Stomach (tissue), 4 donors: ENCODE data around the gene MLXIP.

Experiments
- EP300 ChIP-seq: sonication (generic); formaldehyde crosslinking; IDR thresholded peaks from one replicate; pipeline ENCODE4 v1.6.1; 2017; ENCODE audit warnings: antibody characterized with exemption
- POLR2A ChIP-seq, 4 donors: fragments of 450-650 bp; IDR thresholded peaks; one replicate each; pipeline ENCODE4 v1.6.1; 2016; ENCODE audit warnings: antibody characterized with exemption in 4 of 4, control low read depth in 2 of 4, mild to moderate bottlenecking in 1 of 4, moderate library complexity in 1 of 4
- POLR2AphosphoS5 ChIP-seq, 3 donors: sonication (generic); formaldehyde crosslinking; IDR thresholded peaks; one replicate each; pipeline ENCODE4 v1.6.1; 2016; ENCODE audit warnings: antibody characterized with exemption in 3 of 3
- TF ChIP-seq, protein P1 (sequence below), 7 experiments: fragments of 450-650 bp in 4 of 7; fragments of 200-600 bp in 3 of 7; sonication (generic) in 3 of 7; IDR thresholded peaks; one replicate each; pipeline ENCODE4 v1.5.1; 2016 to 2019; ENCODE audit warnings: antibody characterized with exemption in 7 of 7, control low read depth in 2 of 7, mild to moderate bottlenecking in 1 of 7

DNA sequence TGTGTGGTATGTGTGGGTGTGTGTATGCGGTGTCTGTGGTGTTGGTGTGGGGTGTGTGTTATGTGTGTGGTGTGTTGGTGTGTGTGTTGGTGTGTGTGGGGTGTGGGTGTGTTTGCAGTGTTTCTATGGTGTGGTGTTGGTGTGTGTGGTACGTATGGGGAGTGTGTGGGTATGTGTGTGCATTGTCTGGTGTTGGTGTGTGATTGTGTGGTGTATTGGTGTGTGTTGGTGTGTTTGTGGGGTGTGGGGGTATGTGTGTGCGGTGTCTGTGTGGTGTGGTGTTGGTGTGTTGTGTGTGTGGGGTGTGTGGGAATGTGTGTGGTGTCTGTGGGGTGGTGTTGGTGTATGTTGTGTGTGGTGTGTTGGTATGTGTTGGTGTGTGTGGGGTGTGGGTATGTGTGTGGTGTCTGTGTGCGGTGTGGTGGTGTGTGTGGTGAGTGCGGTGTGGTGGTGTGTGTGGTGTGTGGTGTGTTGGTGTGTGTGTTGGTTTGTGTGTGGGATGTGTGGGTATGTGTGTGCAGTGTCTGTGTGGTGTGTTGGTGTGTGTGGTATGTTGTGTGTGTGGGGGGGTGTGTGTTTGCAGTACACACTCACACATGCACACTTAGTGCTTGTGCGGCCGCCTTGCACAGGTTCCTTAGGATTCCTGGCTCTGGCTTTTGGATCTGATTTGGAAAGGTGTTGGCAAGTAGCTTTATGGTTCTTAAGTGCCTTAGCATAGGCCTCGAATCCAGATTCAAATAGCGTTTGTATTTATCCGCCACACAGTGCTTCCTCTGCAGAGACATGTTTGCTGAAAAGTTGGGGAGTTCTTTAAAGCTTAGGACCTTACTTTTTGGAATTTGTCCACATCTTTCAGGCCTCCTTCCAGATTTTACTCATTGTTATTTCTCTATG, 16.4 kb downstream of the MLXIP start:
- TF ChIP-seq, protein P1, sequence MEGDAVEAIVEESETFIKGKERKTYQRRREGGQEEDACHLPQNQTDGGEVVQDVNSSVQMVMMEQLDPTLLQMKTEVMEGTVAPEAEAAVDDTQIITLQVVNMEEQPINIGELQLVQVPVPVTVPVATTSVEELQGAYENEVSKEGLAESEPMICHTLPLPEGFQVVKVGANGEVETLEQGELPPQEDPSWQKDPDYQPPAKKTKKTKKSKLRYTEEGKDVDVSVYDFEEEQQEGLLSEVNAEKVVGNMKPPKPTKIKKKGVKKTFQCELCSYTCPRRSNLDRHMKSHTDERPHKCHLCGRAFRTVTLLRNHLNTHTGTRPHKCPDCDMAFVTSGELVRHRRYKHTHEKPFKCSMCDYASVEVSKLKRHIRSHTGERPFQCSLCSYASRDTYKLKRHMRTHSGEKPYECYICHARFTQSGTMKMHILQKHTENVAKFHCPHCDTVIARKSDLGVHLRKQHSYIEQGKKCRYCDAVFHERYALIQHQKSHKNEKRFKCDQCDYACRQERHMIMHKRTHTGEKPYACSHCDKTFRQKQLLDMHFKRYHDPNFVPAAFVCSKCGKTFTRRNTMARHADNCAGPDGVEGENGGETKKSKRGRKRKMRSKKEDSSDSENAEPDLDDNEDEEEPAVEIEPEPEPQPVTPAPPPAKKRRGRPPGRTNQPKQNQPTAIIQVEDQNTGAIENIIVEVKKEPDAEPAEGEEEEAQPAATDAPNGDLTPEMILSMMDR (IDR thresholded peaks at IDR 0.05), result no peak
- no peak for TF ChIP-seq POLR2AphosphoS5 (IDR thresholded peaks at IDR 0.05)
- TF ChIP-seq EP300, result no peak
- TF ChIP-seq POLR2A (IDR thresholded peaks at IDR 0.05), result no peak
